GM10266 (cell line): ENCODE results near the gene DSG2.

Source experiments
- DNase-seq: peaks from one replicate; pipeline ENCODE4 v3.0.0; 2012; ENCODE audit errors: extremely low spot score
- CTCF ChIP-seq: IDR thresholded peaks from 2 replicates; pipeline ENCODE4 v1.5.1; 2012; ENCODE audit warnings: mild to moderate bottlenecking, low read depth; ENCODE audit not compliant: control insufficient read depth, insufficient read depth; ENCODE audit errors: missing control alignments

DSG2 gene

GRCh38 chr18:31585991-31586390 lies 88.0 kb downstream of the DSG2 start:
- no peak for TF ChIP-seq CTCF
- no peak for DNase-seq

- DNase-seq: no peak
- TF ChIP-seq CTCF: no peak
Measured at GRCh38 chr18:31586616-31587015, 88.6 kb downstream of the DSG2 start.

GRCh38 chr18:31587529-31587928 lies 89.6 kb downstream of the DSG2 start:
- TF ChIP-seq CTCF: no peak

DNA sequence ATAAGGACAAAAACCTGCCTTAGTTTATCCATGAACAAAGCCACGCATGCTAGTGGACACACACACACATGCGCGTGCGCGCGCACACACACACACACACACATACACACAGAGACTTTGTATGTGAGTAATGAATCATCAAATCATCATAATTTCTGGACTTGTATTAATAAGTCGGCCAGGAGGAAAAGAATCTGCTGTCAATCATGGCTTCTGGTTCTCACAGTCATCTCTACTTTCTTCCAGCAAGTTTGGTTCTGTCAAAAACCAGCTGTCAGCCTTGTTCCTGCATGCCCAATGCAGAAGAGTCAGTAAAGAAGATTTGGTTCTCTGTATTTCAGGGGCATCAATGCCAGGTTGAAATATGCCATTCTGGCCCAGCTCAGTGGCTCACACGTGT lies 92.6 kb downstream of the DSG2 start:
- no peak for DNase-seq
- no peak for TF ChIP-seq CTCF

More at GRCh38 chr18:31587529-31587928, 89.6 kb downstream of the DSG2 start:
- DNase-seq: no peak

GRCh38 chr18:31591113-31591512 lies 93.1 kb downstream of the DSG2 start:
- DNase-seq: no peak
- no peak for TF ChIP-seq CTCF

- DNase-seq: no peak
- no peak for TF ChIP-seq CTCF
Measured at GRCh38 chr18:31591628-31592027, 93.7 kb downstream of the DSG2 start, which contains the start of gene TTR. TSS of gene TTR (plus strand) at chr18:31591877. CDS start at chr18:31591903, 26 bp downstream.

- no peak for DNase-seq
- no peak for TF ChIP-seq CTCF
Measured at GRCh38 chr18:31592506-31593157, 94.7 kb downstream of the DSG2 start.
